ENCODE results near the gene TOX2.

The TOX2 gene, protein sequence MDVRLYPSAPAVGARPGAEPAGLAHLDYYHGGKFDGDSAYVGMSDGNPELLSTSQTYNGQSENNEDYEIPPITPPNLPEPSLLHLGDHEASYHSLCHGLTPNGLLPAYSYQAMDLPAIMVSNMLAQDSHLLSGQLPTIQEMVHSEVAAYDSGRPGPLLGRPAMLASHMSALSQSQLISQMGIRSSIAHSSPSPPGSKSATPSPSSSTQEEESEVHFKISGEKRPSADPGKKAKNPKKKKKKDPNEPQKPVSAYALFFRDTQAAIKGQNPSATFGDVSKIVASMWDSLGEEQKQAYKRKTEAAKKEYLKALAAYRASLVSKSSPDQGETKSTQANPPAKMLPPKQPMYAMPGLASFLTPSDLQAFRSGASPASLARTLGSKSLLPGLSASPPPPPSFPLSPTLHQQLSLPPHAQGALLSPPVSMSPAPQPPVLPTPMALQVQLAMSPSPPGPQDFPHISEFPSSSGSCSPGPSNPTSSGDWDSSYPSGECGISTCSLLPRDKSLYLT

GRCh38 chr20:43914311-43915210 lies at the start of gene TOX2:
TOX2 (plus strand) TSS chr20:43914852; CDS start chr20:43914892, 40 bp downstream.
- DNase-seq (ENCODE audit: low spot score) = peak; percentile 79

- DNase-seq (ENCODE audit: low spot score) = no peak
Measured at GRCh38 chr20:43868091-43868490, 46.6 kb upstream of the TOX2 start.

- no peak for DNase-seq (ENCODE audit: low spot score)
Measured at GRCh38 chr20:43870484-43870883, 44.2 kb upstream of the TOX2 start.

DNA sequence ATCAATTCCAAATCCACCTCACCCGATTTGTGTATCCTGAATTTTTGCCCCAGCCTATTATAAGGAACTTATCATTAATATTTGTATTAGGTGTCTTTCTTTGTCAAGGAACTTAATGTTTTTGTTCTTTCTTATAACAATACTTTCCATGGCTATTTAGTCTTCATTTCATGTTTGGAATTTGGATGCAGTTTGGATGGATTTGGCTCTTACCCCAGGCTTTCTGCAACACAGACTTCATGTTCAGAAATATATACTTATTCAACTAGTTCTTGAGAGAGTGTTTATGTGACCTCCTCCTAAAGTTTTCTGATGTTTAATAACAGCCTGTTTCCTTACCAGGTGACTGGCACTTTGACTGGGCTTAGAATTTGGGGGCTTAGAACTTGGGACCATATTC lies 35.9 kb upstream of the TOX2 start:
- DNase-seq (ENCODE audit: low spot score) = no peak

DNA sequence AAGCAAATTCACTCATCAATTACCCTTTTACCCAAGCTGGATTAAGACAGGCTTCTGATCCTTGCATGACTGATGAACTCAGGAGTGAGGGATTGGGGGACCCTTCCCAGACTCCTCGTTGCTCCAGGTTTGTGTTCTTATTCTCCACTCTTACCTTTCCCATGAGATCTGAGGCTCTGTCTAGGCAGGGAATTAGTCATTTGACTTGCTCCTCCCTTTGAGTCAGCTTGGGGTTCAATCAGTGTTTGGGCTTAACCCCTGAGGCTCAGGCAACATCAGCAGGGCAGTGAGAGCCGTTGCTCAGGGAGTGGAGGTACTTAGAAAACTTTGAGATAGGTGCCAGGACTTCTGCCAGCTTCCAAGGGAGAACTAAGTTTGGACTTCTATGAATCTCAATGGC lies 20.7 kb upstream of the TOX2 start:
- DNase-seq (ENCODE audit: low spot score) = no peak

DNA sequence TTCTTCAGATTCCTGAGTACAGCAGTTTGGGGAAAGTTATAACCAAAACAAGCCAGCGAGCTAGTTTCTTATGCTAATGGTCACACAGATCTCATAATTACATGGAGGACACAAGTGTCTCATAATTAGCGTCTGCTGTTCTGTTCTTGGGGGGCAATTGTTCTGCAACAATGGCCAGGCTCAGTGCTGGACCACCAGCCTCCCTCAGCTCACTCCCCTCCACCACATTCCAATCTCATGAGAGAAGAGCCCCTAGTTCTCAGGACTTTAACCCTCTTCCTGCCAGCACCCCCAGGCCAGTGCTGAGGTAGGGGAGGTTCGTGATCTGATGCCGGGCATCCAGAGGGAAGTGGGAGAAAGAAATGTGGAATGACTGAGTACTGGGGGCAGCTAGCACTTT lies 20.2 kb upstream of the TOX2 start:
- no peak for DNase-seq (ENCODE audit: low spot score)

GRCh38 chr20:43895235-43895634 lies 19.4 kb upstream of the TOX2 start:
- DNase-seq (ENCODE audit: low spot score) = no peak

- DNase-seq (ENCODE audit: low spot score) = no peak
Measured at GRCh38 chr20:43899274-43900120, 15.2 kb upstream of the TOX2 start.

- DNase-seq (ENCODE audit: low spot score) = no peak
Measured at GRCh38 chr20:43900121-43900466, 14.6 kb upstream of the TOX2 start.

DNA sequence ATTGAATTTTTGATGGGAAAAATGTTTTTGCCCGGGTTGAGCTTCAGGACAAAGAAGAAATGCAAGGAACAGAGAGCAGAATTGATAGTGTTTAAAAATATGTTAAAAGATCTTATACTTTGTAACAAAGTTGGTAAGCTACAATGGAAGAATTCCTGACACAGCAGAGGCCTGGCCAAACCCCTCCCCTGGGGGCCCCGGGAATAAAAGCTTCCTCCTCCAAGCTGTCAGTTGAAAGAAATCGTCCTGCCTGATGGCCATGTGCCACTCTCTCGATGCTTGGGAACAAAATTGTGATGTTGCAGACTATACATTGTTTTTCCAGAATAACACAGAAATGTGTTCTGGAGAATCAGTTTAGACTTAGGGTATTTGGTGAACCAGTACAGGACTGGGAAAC lies 14.2 kb upstream of the TOX2 start:
- no peak for DNase-seq (ENCODE audit: low spot score)

GRCh38 chr20:43901296-43901695 lies 13.4 kb upstream of the TOX2 start:
- DNase-seq (ENCODE audit: low spot score) = no peak

DNA sequence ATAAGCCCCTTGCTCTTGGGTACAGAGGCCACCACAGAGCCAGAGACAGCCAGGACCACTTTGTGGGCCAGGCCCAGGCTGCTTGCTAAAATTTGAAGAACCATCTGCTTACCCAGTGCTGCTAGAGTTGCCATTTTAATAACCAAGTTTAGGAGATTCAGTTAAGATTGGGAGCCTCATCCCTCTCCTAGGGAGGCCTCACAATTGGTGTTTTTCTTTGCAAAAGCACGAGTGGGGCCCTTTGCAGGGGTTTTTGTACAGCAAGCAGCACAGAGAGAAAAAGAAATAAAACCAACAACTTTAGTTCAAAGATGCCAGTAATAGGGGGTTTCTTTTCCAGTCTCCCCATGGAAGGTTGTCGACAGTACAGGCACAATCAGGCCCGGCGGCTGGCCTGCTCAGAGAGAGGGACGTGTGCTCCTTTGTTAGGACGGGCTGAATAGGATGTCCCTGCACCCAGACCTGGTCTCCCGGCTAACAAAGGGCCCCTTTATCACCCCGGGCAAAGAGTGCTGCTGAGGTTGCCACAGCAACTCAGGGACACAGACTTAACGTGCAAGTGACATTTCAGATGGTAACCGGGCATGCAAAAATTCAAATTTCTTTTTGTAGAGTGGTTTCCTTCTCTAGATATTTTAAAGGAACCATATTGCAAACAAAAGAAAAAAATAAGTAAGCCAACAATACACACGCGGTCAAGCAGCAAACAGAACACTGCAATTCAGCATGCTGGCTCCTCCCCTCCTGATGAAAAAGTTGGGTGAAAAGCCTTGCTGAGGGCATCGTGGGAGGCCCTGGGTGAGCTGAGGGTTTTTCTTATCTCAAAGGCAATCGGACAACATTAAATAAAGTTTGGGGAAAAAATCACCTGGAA lies 10.5 kb upstream of the TOX2 start:
- DNase-seq (ENCODE audit: low spot score) = no peak

GRCh38 chr20:43904827-43905177 lies 9.8 kb upstream of the TOX2 start:
- peak; percentile 40 for DNase-seq (ENCODE audit: low spot score)

DNA sequence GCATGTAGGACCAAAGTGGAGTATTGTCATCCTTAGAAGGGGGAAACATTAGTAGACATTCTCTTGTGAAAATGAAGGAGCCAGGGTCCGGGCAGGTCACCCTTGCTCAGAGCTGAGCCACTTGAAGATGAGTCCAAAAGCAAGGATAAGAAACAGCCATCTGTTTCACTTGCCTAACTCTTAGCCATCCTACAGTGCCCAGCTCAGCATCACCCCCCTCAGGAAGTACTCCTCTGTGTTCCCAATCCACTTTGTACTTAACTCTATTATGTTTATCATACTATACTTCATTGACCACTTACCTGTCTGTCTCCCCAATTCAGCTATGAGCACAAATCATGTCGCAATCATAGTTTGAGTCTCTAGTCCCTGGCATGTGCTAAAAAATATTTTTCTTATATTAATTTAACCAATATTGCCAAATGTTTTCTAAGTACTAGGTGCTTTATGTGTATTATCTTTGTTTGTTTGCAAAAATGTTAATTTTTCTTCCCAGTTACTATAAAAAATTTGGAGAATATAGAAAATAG lies 8.1 kb upstream of the TOX2 start:
- DNase-seq (ENCODE audit: low spot score) = peak; percentile 11

DNA sequence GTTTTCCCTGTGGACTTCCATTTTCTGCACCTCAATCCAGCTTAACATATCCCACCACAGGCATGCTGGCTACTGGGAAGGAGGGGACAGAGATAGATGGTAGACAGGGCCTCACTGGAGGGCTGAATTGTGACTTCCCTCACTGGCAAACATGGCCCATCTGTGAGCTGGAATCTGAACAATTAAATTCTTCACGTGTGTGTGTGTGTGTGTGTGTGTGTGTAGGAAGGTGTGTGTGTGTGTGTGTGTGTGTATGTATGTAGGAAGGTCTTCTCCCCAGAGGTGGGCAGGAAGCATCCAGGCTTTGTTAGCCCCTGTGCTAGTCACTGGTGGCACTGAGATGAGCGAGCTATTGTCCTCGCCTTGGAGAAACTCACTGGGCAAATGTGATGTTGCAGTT lies 5.4 kb upstream of the TOX2 start:
- peak; percentile 25 for DNase-seq (ENCODE audit: low spot score)

- no peak for DNase-seq (ENCODE audit: low spot score)
Measured at GRCh38 chr20:43909720-43910119, 4.9 kb upstream of the TOX2 start.

DNA sequence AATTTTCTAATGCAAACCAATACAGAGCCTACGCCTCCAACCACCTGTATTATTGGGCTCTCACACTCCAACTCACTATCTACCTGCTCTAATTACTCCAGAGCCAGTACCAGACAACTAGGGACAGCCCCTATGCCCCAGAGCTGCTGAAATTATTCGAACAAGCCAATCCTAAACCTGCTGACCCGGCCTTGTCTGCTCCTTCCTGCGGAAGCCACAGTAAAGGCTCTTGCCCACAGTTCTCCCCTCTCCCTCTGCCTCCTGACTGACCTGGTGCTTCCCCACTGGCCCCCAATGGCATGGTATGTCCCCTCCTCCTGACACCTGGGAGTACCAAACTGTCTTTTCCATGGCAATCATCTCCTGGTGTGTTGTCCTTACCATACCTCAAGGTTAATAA lies 4.1 kb upstream of the TOX2 start:
- DNase-seq (ENCODE audit: low spot score) = peak; percentile 22

DNA sequence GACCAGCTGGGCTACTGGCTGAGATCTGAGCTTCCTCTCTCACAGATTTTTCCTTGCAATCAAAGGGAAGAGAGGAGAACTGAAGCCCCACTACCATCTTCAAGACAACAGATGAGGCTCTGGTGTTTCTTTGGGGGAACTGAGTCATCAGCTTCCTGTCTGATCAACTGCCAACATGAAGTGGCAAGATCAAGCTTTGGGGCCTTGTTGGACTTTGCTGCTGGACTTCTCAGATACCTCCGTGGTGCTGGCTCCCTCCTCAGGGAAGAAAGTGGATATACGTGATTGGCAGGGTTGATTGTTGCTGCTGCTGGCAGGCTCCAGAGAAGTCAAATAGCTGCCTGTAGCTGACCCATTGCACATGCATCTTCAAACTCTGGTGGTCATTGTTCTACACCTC lies 3.6 kb upstream of the TOX2 start:
- peak; percentile 44 for DNase-seq (ENCODE audit: low spot score)

DNA sequence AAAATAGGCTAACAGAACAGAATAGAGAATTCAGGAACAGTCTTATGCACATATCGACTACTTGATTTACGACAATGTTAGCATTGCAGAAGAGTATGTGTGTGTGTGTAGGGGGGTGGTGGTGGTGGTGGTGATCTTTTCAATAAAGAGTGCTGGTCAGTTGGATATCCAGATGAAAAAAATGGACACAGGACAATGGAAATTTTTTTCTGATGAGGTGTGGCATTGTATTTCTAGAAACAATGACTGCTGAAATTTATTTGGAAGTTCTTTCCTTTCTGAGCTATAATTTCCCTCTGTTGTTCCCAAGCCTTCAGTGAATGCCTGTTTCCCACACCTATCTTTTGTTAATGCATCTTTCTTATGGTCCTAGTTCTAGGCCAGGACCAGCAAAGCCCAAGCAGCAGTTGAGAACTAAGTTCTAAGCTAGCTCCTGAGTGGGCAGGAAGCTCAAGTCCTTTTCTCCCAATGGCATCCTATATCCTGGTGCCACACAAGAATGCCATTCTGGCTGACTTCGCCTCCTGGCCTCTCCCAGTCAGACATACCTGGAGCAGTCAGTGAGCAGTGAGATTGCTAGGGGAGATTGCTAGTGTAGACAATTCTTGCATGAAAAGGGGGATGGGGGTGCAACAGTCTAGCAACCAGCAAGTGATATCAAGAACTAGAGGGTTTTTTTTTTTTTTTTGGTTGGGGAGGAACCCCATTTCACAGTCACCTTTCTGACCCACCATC lies 1.2 kb upstream of the TOX2 start:
- no peak for DNase-seq (ENCODE audit: low spot score)

All from ecto neural progenitor cell (in vitro differentiated cells).